ENCODE results near the gene TAP1.
"Not testable (repeated sequence)": the region's sequence is repeated elsewhere in the genome, so short reads cannot be mapped to it uniquely, and the experiment has no call there.

The TAP1 gene

DNA sequence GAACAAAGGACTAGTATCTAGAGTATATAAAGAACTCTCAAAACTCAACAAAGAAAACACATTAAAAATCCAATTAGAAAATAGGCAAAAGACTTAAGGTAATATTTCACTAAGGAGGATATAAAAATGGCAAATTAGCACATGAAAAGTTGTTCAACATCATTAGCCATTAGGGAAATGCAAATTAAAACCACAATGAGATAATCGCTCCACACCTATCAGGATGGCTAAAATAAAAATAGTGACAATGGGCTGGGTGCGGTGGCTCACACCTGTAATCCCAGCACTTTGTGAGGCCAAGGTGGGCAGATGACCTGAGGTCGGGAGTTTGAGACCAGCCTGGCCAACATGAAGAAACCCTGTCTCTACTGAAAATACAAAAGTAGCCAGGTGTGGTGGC is 27.5 kb upstream of the TAP1 start:
- H2AK5ac ChIP-seq (ENCODE audit: low read length, severe bottlenecking); H3K9ac ChIP-seq (ENCODE audit: low read length); H3K4me1 ChIP-seq (ENCODE audit: control insufficient read depth, insufficient read depth, low read depth, low read length); H3K27ac ChIP-seq (ENCODE audit: low read length, poor library complexity, severe bottlenecking); H3K9me3 ChIP-seq (ENCODE audit: control insufficient read depth, low read length); H3K36me3 ChIP-seq (ENCODE audit: control insufficient read depth in 1 of 2, insufficient read depth in 2 of 2, low read depth in 1 of 2, low read length in 2 of 2); H3K23ac ChIP-seq (ENCODE audit: low read length in 2 of 2); H2BK5ac ChIP-seq (ENCODE audit: low read depth, low read length, poor library complexity, severe bottlenecking); H2BK15ac ChIP-seq (ENCODE audit: low read depth, poor library complexity, severe bottlenecking); H3K14ac ChIP-seq (ENCODE audit: low read length in 2 of 2); H4K91ac ChIP-seq (ENCODE audit: low read length); H3K4me3 ChIP-seq (ENCODE audit: insufficient read depth in 1 of 2, low read depth in 1 of 2, low read length in 2 of 2); H2BK12ac ChIP-seq (ENCODE audit: low read length in 2 of 2); H4K8ac ChIP-seq (ENCODE audit: low read length); H3K79me1 ChIP-seq (replicated peaks; ENCODE audit: low read length, poor library complexity, severe bottlenecking); H3K4me2 ChIP-seq (ENCODE audit: low read length, poor library complexity, severe bottlenecking); H3K18ac ChIP-seq (ENCODE audit: low read depth in 1 of 2, low read length in 2 of 2); H3K27me3 ChIP-seq (ENCODE audit: control insufficient read depth in 1 of 2, insufficient read depth in 1 of 2, low read length in 2 of 2); DNase-seq; H3K4ac ChIP-seq (ENCODE audit: low read depth in 1 of 2, low read length in 2 of 2); H2AFZ ChIP-seq (ENCODE audit: low read depth, low read length); H2BK120ac ChIP-seq (ENCODE audit: low read depth, low read length): not testable (repeated sequence)
- WGBS: 79% methylated on average over 3 of the region's 3 CpGs

- Histone ChIP-seq H3K36me3 (ENCODE audit: control insufficient read depth in 1 of 2, insufficient read depth in 2 of 2, low read depth in 1 of 2, low read length in 2 of 2) (no peaks in the 10 kb centered on the region), H3K14ac (ENCODE audit: low read length in 2 of 2) (no peak overlapping the region), H4K8ac (ENCODE audit: low read length) (no peak overlapping the region), H3K9me3 (ENCODE audit: control insufficient read depth, low read length) (no peaks in the 10 kb centered on the region), H4K91ac (ENCODE audit: low read length) (no peak overlapping the region), H3K79me1 (replicated peaks; ENCODE audit: low read length, poor library complexity, severe bottlenecking) (no peaks in the 10 kb centered on the region), H2BK15ac (ENCODE audit: low read depth, poor library complexity, severe bottlenecking) (no peak overlapping the region), H3K27ac (ENCODE audit: low read length, poor library complexity, severe bottlenecking) (no peak overlapping the region), H3K4me1 (ENCODE audit: control insufficient read depth, insufficient read depth, low read depth, low read length) (no peaks in the 10 kb centered on the region), H2BK12ac (ENCODE audit: low read length in 2 of 2) (no peak overlapping the region), H3K4ac (ENCODE audit: low read depth in 1 of 2, low read length in 2 of 2) (no peak overlapping the region), H3K4me3 (ENCODE audit: insufficient read depth in 1 of 2, low read depth in 1 of 2, low read length in 2 of 2) (no peak overlapping the region), H3K18ac (ENCODE audit: low read depth in 1 of 2, low read length in 2 of 2) (no peak overlapping the region), H2BK5ac (ENCODE audit: low read depth, low read length, poor library complexity, severe bottlenecking) (no peak overlapping the region), H2BK120ac (ENCODE audit: low read depth, low read length) (no peak overlapping the region), H2AK5ac (ENCODE audit: low read length, severe bottlenecking) (no peak overlapping the region), H3K23ac (ENCODE audit: low read length in 2 of 2) (no peak overlapping the region), H3K9ac (ENCODE audit: low read length) (no peak overlapping the region), H3K27me3 (ENCODE audit: control insufficient read depth in 1 of 2, insufficient read depth in 1 of 2, low read length in 2 of 2) (no peaks in the 10 kb centered on the region), H3K4me2 (ENCODE audit: low read length, poor library complexity, severe bottlenecking) (no peak overlapping the region), H2AFZ (ENCODE audit: low read depth, low read length) (no peak overlapping the region)
- WGBS: 95% methylated on average over 35 of the region's 35 CpGs
- no peak for DNase-seq
These were observed 26.2 kb upstream of the TAP1 start for GRCh38 chr6:32879691-32880090.

GRCh38 chr6:32876603-32877002 is 23.1 kb upstream of the TAP1 start:
- H3K23ac ChIP-seq (ENCODE audit: low read length in 2 of 2): no peak overlapping the region
- no peak overlapping the region for H3K9ac ChIP-seq (ENCODE audit: low read length)
- no peaks in the 10 kb centered on the region for H3K36me3 ChIP-seq (ENCODE audit: control insufficient read depth in 1 of 2, insufficient read depth in 2 of 2, low read depth in 1 of 2, low read length in 2 of 2)
- no peak overlapping the region for H4K91ac ChIP-seq (ENCODE audit: low read length)
- H3K4me1 ChIP-seq (ENCODE audit: control insufficient read depth, insufficient read depth, low read depth, low read length): no peaks in the 10 kb centered on the region
- no peak overlapping the region for H2BK120ac ChIP-seq (ENCODE audit: low read depth, low read length)
- H3K79me1 ChIP-seq (replicated peaks; ENCODE audit: low read length, poor library complexity, severe bottlenecking): no peaks in the 10 kb centered on the region
- H3K14ac ChIP-seq (ENCODE audit: low read length in 2 of 2): no peak overlapping the region
- no peaks in the 10 kb centered on the region for H3K27me3 ChIP-seq (ENCODE audit: control insufficient read depth in 1 of 2, insufficient read depth in 1 of 2, low read length in 2 of 2)
- H3K4ac ChIP-seq (ENCODE audit: low read depth in 1 of 2, low read length in 2 of 2): no peak overlapping the region
- H3K9me3 ChIP-seq (ENCODE audit: control insufficient read depth, low read length): no peaks in the 10 kb centered on the region
- no peak overlapping the region for H2BK15ac ChIP-seq (ENCODE audit: low read depth, poor library complexity, severe bottlenecking)
- no peak overlapping the region for H3K27ac ChIP-seq (ENCODE audit: low read length, poor library complexity, severe bottlenecking)
- no peak overlapping the region for H2BK12ac ChIP-seq (ENCODE audit: low read length in 2 of 2)
- no peak overlapping the region for H3K18ac ChIP-seq (ENCODE audit: low read depth in 1 of 2, low read length in 2 of 2)
- H4K8ac ChIP-seq (ENCODE audit: low read length): no peak overlapping the region
- H3K4me3 ChIP-seq (ENCODE audit: insufficient read depth in 1 of 2, low read depth in 1 of 2, low read length in 2 of 2): no peak overlapping the region
- DNase-seq: no peak
- H2AK5ac ChIP-seq (ENCODE audit: low read length, severe bottlenecking): no peak overlapping the region
- H2BK5ac ChIP-seq (ENCODE audit: low read depth, low read length, poor library complexity, severe bottlenecking): no peak overlapping the region
- H2AFZ ChIP-seq (ENCODE audit: low read depth, low read length): no peak overlapping the region
- H3K4me2 ChIP-seq (ENCODE audit: low read length, poor library complexity, severe bottlenecking): no peak overlapping the region
- WGBS: no CpG with 5 or more reads among the region's 2 CpGs

DNA sequence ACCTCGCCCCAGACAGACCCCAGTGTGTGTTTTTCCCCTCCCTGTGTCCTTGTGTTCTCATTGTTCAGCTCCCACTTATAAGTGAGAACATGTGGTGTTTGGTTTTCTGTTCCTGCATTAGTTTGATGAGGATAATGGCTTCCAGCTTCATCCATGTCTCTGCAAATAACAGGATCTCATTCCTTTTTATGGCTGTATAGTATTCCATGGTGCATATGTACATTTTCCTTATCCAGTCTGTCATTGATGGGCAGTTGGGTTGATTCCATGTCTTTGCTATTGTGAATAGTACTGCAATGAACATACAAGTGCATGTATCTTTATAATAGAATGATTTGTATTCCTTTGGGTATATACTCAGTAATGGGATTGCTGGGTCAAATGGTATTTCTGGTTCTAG is 20.4 kb upstream of the TAP1 start:
- H3K4me1 ChIP-seq (ENCODE audit: control insufficient read depth, insufficient read depth, low read depth, low read length); H3K18ac ChIP-seq (ENCODE audit: low read depth in 1 of 2, low read length in 2 of 2); H2AFZ ChIP-seq (ENCODE audit: low read depth, low read length); H2BK5ac ChIP-seq (ENCODE audit: low read depth, low read length, poor library complexity, severe bottlenecking); H3K23ac ChIP-seq (ENCODE audit: low read length in 2 of 2); H2BK120ac ChIP-seq (ENCODE audit: low read depth, low read length); H3K4me3 ChIP-seq (ENCODE audit: insufficient read depth in 1 of 2, low read depth in 1 of 2, low read length in 2 of 2); H3K27ac ChIP-seq (ENCODE audit: low read length, poor library complexity, severe bottlenecking); H3K36me3 ChIP-seq (ENCODE audit: control insufficient read depth in 1 of 2, insufficient read depth in 2 of 2, low read depth in 1 of 2, low read length in 2 of 2); H3K14ac ChIP-seq (ENCODE audit: low read length in 2 of 2); H4K8ac ChIP-seq (ENCODE audit: low read length); H3K9ac ChIP-seq (ENCODE audit: low read length); H3K4me2 ChIP-seq (ENCODE audit: low read length, poor library complexity, severe bottlenecking); H3K9me3 ChIP-seq (ENCODE audit: control insufficient read depth, low read length); H3K4ac ChIP-seq (ENCODE audit: low read depth in 1 of 2, low read length in 2 of 2); H2BK15ac ChIP-seq (ENCODE audit: low read depth, poor library complexity, severe bottlenecking); H2BK12ac ChIP-seq (ENCODE audit: low read length in 2 of 2); H2AK5ac ChIP-seq (ENCODE audit: low read length, severe bottlenecking); H3K79me1 ChIP-seq (replicated peaks; ENCODE audit: low read length, poor library complexity, severe bottlenecking); H4K91ac ChIP-seq (ENCODE audit: low read length); DNase-seq: not testable (repeated sequence)
- H3K27me3 ChIP-seq (ENCODE audit: control insufficient read depth in 1 of 2, insufficient read depth in 1 of 2, low read length in 2 of 2): peaks cover 5 to 10% of the 10 kb centered on the region in 2 experiments
- no CpG with 5 or more reads among the region's 1 CpG for WGBS

Measured in mesenchymal stem cell (in vitro differentiated cells and primary cell).